GM19463 (cell line): ENCODE measurements around the gene TMEM134.

ENCODE experiments used
- ATAC-seq: cut with Tn5 transposase; IDR thresholded peaks from one replicate; pipeline ENCODE4 v1.9.1; 2021; ENCODE audit warnings: mild to moderate bottlenecking, moderate library complexity; ENCODE audit not compliant: unreplicated experiment

The TMEM134 gene

DNA sequence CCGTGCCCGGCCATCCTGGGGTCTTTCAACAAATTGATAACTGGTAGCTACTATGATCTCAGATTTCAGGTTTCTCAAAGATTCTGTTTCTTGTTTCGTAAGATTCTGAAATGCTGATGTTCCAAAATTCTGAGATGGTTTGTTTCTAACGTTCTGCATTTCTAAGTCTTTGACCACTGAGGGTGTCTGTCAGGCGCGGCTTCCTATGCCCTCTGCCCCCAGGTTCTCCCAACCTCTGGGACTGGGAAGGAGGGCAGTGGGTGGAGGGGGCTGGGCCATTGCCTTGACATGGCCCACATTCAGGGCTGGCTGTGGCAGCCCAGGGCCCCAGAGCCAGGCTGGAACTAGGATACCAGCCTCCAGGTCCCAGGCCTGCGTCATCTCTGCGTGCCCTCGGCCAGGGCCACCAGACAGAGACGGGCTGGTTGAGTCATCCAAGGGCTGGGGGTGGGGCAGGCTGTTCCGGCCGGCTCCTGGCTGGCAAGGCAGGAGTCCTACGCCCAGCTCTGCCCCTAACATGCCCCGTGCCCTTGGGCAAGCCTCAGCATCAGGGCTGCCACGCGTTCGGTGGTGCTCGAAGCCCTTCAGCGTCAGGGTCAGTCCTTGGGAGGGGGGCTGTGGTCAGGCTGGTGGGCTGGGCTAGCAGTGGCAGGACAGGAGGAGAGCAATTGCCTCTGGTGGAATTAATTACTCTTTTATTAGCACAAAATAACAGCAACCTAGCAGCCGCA is 5.2 kb downstream of the TMEM134 start:
- ATAC-seq: no peak

- ATAC-seq: no peak
Observed at GRCh38 chr11:67463186-67463585, 5.9 kb downstream of the TMEM134 start.

- ATAC-seq: no peak
Observed at GRCh38 chr11:67458266-67458665, 10.8 kb downstream of the TMEM134 start.

GRCh38 chr11:67457453-67457852 is 11.6 kb downstream of the TMEM134 start:
- ATAC-seq: no peak

- no peak for ATAC-seq
Observed at GRCh38 chr11:67456068-67456705, 12.9 kb downstream of the TMEM134 start.

GRCh38 chr11:67455054-67455453 is 14.0 kb downstream of the TMEM134 start, which contains the start of gene CABP4:
Gene CABP4 (plus strand): TSS chr11:67455354. CDS start chr11:67455424, 70 bp downstream.
- ATAC-seq: no peak

- no peak for ATAC-seq
Observed at GRCh38 chr11:67453816-67454732, 15.0 kb downstream of the TMEM134 start.

DNA sequence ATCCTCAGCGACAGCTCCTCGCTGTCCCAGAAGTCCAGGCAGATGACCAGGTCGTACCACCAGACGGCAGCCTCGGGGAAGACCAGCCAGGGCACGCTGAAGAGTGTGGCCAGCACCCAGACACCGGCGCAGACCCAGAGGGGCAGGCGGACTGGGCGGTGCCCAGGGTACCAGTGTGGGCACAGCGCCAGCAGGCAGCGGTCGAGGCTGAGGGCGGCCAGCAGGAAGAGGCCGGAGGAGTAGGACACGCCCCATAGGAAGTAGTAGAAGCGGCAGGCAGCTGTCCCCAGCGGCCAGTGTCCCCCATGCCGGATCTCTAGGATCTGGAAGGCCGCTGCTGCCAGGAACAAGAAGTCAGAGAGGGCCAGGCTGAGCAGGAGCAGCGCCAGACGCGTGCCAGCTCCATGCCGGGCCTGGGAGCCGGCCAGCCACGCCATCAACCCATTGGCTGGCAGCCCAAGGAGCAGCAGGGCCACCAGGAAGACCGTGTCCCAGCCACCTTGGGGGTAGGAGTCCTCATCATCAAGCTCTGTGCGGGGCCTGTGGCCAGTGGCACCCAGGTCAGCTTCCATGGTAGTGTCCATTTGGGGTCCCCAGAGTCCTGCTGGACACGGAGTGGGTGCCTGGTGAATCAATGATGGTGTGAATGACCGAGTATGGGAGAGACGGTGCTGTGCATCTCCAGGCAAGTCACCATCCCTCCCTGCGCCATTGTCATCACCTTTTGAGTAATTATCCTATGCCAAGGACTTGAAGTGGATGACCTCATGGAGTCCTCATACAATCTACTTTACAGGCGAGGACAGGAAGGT is 16.7 kb downstream of the TMEM134 start, which contains the start of gene GPR152:
TSS of gene GPR152 (minus strand) at position 589 of the 812 bp plus-strand sequence. CDS start at position 584, 5 bp downstream.
- ATAC-seq: no peak

DNA sequence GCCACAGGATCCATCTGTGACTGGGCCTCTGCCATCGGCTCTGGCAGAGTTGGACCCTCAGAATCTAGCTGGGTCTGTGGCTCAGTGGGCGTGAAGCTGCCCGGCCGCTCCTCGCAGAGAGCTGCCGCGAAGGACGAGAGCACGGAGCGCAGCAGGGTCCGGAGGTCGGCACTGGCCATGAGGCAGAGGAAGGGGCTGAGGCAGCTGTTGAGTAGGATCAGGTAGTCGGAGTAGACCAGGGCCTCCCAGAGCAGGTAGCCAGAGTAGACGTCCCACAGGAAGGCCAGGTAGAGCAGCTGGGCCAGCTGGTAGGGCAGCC is 17.4 kb downstream of the TMEM134 start:
- ATAC-seq: no peak

GRCh38 chr11:67450796-67451657 is 18.0 kb downstream of the TMEM134 start:
- ATAC-seq: no peak

DNA sequence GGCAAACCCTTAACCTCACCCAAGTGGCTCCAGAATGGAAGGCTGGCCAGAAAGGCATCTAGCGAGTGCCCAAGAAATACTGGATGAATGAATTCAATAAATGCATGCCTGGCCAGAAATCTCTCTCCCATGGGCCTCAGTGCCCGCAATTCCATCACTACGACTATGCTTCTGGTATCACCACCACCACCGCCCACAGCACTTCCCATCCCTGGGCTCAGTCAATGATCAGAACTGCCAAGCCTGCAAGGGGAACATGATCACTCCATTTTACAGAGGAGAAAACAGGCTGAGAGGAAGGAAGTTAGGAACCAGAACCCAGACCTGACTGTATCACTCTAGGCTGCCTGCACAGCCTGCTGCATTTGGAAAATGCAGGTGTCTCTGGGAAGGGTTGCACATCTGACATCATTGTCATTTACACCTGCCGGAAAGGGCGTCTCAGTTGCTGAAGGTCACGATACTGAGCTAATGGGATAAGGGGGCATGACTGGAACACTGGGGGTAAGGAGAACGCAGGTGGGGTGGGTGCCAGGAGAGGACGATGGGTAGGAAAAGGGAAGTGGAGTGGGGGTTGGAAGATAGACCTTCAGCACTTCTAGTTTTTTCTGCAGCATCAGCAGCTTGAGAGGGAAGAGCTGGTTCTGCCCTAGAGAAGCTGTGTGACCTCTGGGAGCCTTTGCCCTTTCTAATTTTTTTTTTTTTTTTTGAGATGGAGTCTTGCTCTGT is 19.8 kb downstream of the TMEM134 start:
- ATAC-seq: no peak

- no peak for ATAC-seq
Observed at GRCh38 chr11:67448220-67448609, 20.8 kb downstream of the TMEM134 start.

- ATAC-seq: no peak
Observed at GRCh38 chr11:67445515-67445914, 23.5 kb downstream of the TMEM134 start.

- no peak for ATAC-seq
Observed at GRCh38 chr11:67442504-67443404, 26.3 kb downstream of the TMEM134 start.

DNA sequence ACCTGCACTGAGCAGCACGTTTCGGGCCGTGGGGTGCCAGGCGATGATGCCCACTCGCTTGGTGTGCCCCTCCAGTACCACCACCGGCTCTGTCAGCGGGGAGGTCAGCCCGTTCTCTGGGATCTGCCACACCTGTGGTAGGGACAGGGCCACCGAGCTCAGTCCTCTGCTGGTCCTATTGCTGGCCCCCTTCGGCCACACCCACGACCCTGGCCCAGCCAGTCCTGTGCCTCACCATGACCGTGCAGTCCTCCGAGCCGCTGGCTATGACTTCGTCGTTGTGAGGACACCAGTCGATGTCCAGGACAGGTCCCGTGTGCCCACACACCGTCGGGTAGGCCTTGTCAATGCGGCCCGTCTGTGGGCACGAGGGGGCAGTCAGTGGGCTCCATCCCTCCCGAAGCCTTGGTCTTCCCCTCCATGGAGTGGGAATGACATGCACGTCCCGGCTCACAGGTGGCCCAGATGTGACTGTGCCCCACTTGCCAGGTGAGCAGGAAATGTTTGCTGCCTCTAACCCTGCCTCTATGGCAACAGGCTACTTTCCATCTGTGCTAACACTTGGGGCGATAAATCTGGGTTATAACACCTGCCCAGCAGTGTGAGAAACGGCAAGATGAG is 27.2 kb downstream of the TMEM134 start:
- ATAC-seq: no peak

DNA sequence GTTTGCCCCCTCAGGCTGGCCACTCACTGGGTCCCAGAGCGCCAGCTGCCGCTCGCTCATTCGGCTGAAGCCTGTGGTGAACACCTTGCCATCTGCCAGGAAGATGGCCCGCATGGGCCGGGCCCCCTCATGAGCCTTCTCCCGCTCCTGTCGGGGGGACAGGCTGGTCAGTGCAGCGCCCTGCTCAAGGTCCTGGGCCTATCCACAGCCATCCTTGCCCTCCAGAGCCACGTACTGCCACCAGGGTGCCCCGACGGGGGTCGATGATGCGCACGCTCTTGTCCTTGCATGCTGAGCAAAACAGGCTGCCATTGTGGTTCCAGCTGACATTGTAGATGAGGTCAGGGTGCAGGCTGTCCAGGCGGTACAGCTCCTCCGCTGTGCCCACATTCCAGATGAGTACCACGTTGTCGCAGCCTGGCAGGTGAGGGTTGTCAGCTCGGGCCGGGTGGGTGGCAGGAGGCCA is 27.9 kb downstream of the TMEM134 start:
- no peak for ATAC-seq
